ENCODE data around the gene C4BPA. TPM values are rescaled to one million over a fixed set of nuclear protein-coding genes. Genes with fewer than 3 reads are reported as not detected.

Gene C4BPA
- total RNA-seq, 1 donor from 2014 or later, result not detected

- TF ChIP-seq CTCF (IDR thresholded peaks at IDR 0.05), result no peak
- Histone ChIP-seq H3K36me3 (no peaks in the 10 kb centered on the region), H3K9me3 (no peaks in the 10 kb centered on the region), H3K27me3 (no peaks in the 10 kb centered on the region), H3K4me3 (no peak overlapping the region), H3K27ac (no peak overlapping the region), H3K4me1 (no peaks in the 10 kb centered on the region)
- intact Hi-C loops (cut with DNase I), result no loop called here
- DNase-seq (ENCODE audit: low spot score in 2 of 2), result no peak
Measured at GRCh38 chr1:207173396-207173795, 69.4 kb downstream of the C4BPA start.

GRCh38 chr1:207174913-207175312 lies 70.9 kb downstream of the C4BPA start:
- TF ChIP-seq CTCF (IDR thresholded peaks at IDR 0.05), result no peak
- intact Hi-C loops (cut with DNase I), result no loop called here
- H3K27me3 ChIP-seq, result no peaks in the 10 kb centered on the region
- H3K9me3 ChIP-seq, result no peaks in the 10 kb centered on the region
- no peak for DNase-seq (ENCODE audit: low spot score in 2 of 2)
- H3K27ac ChIP-seq, result no peak overlapping the region
- H3K36me3 ChIP-seq, result no peaks in the 10 kb centered on the region
- H3K4me3 ChIP-seq, result no peak overlapping the region
- H3K4me1 ChIP-seq, result no peaks in the 10 kb centered on the region

- Histone ChIP-seq H3K9me3 (no peaks in the 10 kb centered on the region), H3K27ac (no peak overlapping the region), H3K36me3 (no peaks in the 10 kb centered on the region), H3K4me3 (no peak overlapping the region), H3K4me1 (no peaks in the 10 kb centered on the region), H3K27me3 (no peaks in the 10 kb centered on the region)
- no peak for DNase-seq (ENCODE audit: low spot score in 2 of 2)
- intact Hi-C loops (cut with DNase I), result no loop called here
- TF ChIP-seq CTCF (IDR thresholded peaks at IDR 0.05), result no peak
Measured at GRCh38 chr1:207179036-207179435, 75.0 kb downstream of the C4BPA start.

- H3K36me3 ChIP-seq, result no peaks in the 10 kb centered on the region
- H3K9me3 ChIP-seq, result no peaks in the 10 kb centered on the region
- DNase-seq (ENCODE audit: low spot score in 2 of 2), result no peak
- no peaks in the 10 kb centered on the region for H3K4me1 ChIP-seq
- no peak overlapping the region for H3K4me3 ChIP-seq
- no peaks in the 10 kb centered on the region for H3K27me3 ChIP-seq
- intact Hi-C loops (cut with DNase I), result no loop called here
- peak in 1 of 3 experiments; percentile 27 for TF ChIP-seq CTCF (IDR thresholded peaks at IDR 0.05)
- no peak overlapping the region for H3K27ac ChIP-seq
Measured at GRCh38 chr1:207181847-207182246, 77.8 kb downstream of the C4BPA start.

GRCh38 chr1:207186503-207186902 lies 82.5 kb downstream of the C4BPA start:
- no peak overlapping the region for H3K27ac ChIP-seq
- no peaks in the 10 kb centered on the region for H3K9me3 ChIP-seq
- DNase-seq (ENCODE audit: low spot score in 2 of 2), result no peak
- H3K4me1 ChIP-seq, result no peaks in the 10 kb centered on the region
- no peaks in the 10 kb centered on the region for H3K36me3 ChIP-seq
- TF ChIP-seq CTCF (IDR thresholded peaks at IDR 0.05), result no peak
- H3K4me3 ChIP-seq, result no peak overlapping the region
- H3K27me3 ChIP-seq, result no peaks in the 10 kb centered on the region
- intact Hi-C loops (cut with DNase I), result no loop called here

GRCh38 chr1:207188901-207189300 lies 84.9 kb downstream of the C4BPA start:
- Histone ChIP-seq H3K27ac (no peak overlapping the region), H3K4me1 (no peaks in the 10 kb centered on the region)
- no peak for TF ChIP-seq CTCF (IDR thresholded peaks at IDR 0.05)

More at GRCh38 chr1:207188901-207189300, 84.9 kb downstream of the C4BPA start:
- H3K4me3 ChIP-seq, result no peak overlapping the region
- no peaks in the 10 kb centered on the region for H3K9me3 ChIP-seq
- H3K36me3 ChIP-seq, result no peaks in the 10 kb centered on the region
- no peak for DNase-seq (ENCODE audit: low spot score in 2 of 2)
- H3K27me3 ChIP-seq, result no peaks in the 10 kb centered on the region
- intact Hi-C loops (cut with DNase I), result no loop called here
